Heart right ventricle (tissue), 16 donors: Measurements from ENCODE around the gene PCDHGB1. TPM values are rescaled to one million over a fixed set of nuclear protein-coding genes. Genes with fewer than 3 reads are reported as not detected.
"Not testable (repeated sequence)": the region's sequence is repeated elsewhere in the genome, so short reads cannot be mapped to it uniquely, and the experiment has no call there.

Source experiments
- ATAC-seq, 8 donors: fragments of 200-7000 bp; cut with Tn5 transposase; one replicate each; pipeline ENCODE4 v1.9.1; 2020; ENCODE audit warnings: mild to moderate bottlenecking in 8 of 8, moderate library complexity in 8 of 8, moderate number of reproducible peaks in 1 of 8
- DNase-seq, 2 donors: peaks; one replicate each; pipeline ENCODE4 v3.0.0-alpha.2; 2020
- H3K27ac ChIP-seq, 10 donors: fragments of 200-600 bp; sonication (generic) in 2 of 10; one replicate each; pipeline versions ENCODE4 v1.5.0 to v1.8.0; 2020 to 2022; ENCODE audit warnings: mild to moderate bottlenecking in 3 of 10
- H3K27me3 ChIP-seq, 7 donors: fragments of 200-600 bp; one replicate each; pipeline ENCODE4 v1.8.0; 2021 to 2022; ENCODE audit warnings: mild to moderate bottlenecking in 2 of 7
- H3K36me3 ChIP-seq, 9 donors: fragments of 200-600 bp; sonication (generic) in 1 of 9; one replicate each; pipeline versions ENCODE4 v1.5.0 to v1.8.0; 2020 to 2022; ENCODE audit warnings: mild to moderate bottlenecking in 2 of 9
- H3K4me1 ChIP-seq, 9 donors: fragments of 200-600 bp; sonication (generic) in 1 of 9; one replicate each; pipeline versions ENCODE4 v1.5.0 to v1.8.0; 2020 to 2022; ENCODE audit warnings: mild to moderate bottlenecking in 4 of 9
- H3K4me3 ChIP-seq, 10 donors: fragments of 200-600 bp; sonication (generic) in 2 of 10; one replicate each; pipeline versions ENCODE4 v1.5.0 to v1.8.0; 2020 to 2022; ENCODE audit warnings: mild to moderate bottlenecking in 7 of 10, moderate library complexity in 2 of 10
- H3K9me3 ChIP-seq, 11 donors: fragments of 200-600 bp in 10 of 11; sonication (generic) in 2 of 11; one replicate each; pipeline versions ENCODE4 v1.5.0 to v1.8.0; 2013 to 2022; ENCODE audit warnings: mild to moderate bottlenecking in 2 of 11, control low read depth in 1 of 11, moderate library complexity in 1 of 11
- WGBS, 2 donors: extraction: QIAGEN DNeasy Blood & Tissue Kit; methylation state at CpG; one replicate each; pipeline ENCODE4 v1.1.7; 2013; ENCODE audit warnings: inconsistent platforms in 1 of 2; 5-methylcytosine and 5-hydroxymethylcytosine counted together
- intact Hi-C, 10 donors: fragments of 100-400 bp; cut with DNase I; formaldehyde crosslinking; loops; one replicate each; pipeline versions ENCODE4 v1.11.1 to v1.14.2; 2022
- polyA plus RNA-seq, 2 donors: library from polyadenylated mRNA; stranded (reverse); fragments of 200-250 nt; gene quantifications; one replicate each; pipeline ENCODE4 v1.2.3, GENCODE V29; 2013
- total RNA-seq, 10 donors: library from RNA; stranded (reverse); fragmentation: NEBNext Ultra II Directional in 3 of 10; extraction: Animal tissue kit (Norgen Biotek cat#: 25700) in 3 of 10; gene quantifications; one replicate each; pipeline versions ENCODE4 v1.2.1 to v1.2.4, GENCODE V29; 2021 to 2023
- TF ChIP-seq, protein P1 (sequence below), 9 donors: fragments of 200-600 bp; sonication (generic) in 2 of 9; IDR thresholded peaks; one replicate each; pipeline versions ENCODE4 v1.5.0 to v1.8.0; 2021 to 2022; ENCODE audit warnings: antibody characterized with exemption in 9 of 9, mild to moderate bottlenecking in 5 of 9, moderate library complexity in 1 of 9
- donor health status: Arrhythmogenic right ventricular cardiomyopathy.
- donor health status: ischemic (EF 13 %, LVEDD 7.1; RV severe dilation, severe dysfunction).
- donor health status: healthy with polysubstance abuse.
- donor health status: DM: no; HTN: yes; CAD: no.
- donor health status: DM: no; HTN: no; CAD: no.
- donor health status: ischemic (EF 25% LVEDD 6.9; RV normal size, moderate dysfunction).
- donor health status: ischemic (EF 25% LVEDD 5.7; RV mildly dilated, moderate dysfunction).
- donor health status: healthy.
- donor health status: DM: yes; HTN: yes; CAD: no.
- donor health status: Ischemic cardiomyopathy.
- donor health status: ischemic (EF 35%, LVEDD 5.7; RV mildly dilated, moderate dysfunction).
- donor health status: nonischemic (EF 11% LVEDD 7.7; RV severe dilation, severe dysfunction).
- donor health status: DM: yes; HTN: yes; CAD: no.
- donor health status: PGD.
- donor health status: ischemic (EF 29% LVEDD 5.4; RV normal size, mild dysfunction).
- donor health status: nonischemic (EF 23%, LVEDD 6.1; RV moderate dilation, normal function).

The PCDHGB1 gene
- total and polyA plus RNA-seq, 12 donors: 0.19 to 13.2 (median 8.6) TPM

DNA sequence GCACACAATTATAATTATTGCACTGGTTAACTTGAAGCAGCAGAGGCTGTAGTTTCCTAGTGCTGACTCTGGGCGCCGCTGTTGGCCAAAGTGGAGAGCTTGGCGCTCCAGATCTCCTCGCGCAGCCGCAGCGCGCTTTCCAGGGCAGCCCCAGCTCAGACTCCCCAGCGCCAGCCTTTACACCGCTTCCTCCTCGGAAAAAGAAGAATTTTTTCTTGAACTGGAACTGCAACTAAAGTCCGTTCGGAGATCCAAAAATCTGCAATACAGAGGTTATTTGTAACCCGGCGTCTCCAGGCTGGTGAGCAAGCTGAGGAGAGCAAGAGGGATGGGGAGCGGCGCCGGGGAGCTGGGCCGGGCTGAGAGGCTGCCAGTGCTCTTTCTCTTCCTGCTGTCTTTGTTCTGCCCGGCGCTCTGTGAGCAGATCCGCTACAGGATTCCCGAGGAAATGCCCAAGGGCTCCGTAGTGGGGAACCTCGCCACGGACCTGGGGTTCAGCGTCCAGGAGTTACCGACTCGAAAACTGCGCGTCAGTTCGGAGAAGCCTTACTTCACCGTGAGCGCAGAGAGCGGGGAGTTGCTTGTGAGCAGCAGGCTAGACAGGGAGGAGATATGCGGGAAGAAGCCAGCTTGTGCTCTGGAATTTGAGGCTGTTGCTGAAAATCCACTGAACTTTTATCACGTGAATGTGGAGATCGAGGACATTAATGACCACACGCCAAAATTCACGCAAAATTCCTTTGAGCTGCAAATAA lies 37.8 kb downstream of the PCDHGB1 start, which contains the start of gene PCDHGB4:
Gene PCDHGB4 (plus strand): TSS at position 142 of the 755 bp plus-strand sequence. CDS start 187 bp downstream, at position 329.
- peaks cover 0 to 50% (median 0%) of the 10 kb centered on the region in 7 donors for H3K27me3 ChIP-seq
- DNase-seq, H3K27ac ChIP-seq, intact Hi-C loops: not testable (repeated sequence)
- peaks cover 0 to 97% (median 57%) of the 10 kb centered on the region in 11 donors for H3K9me3 ChIP-seq
- peaks cover 0 to 14% (median 0%) of the 10 kb centered on the region in 9 donors for H3K4me1 ChIP-seq
- peak; percentile 79 to 92 (median 85) for ATAC-seq
- H3K36me3 ChIP-seq: peaks cover 0 to 28% (median 0%) of the 10 kb centered on the region in 9 donors
- TF ChIP-seq, protein P1, sequence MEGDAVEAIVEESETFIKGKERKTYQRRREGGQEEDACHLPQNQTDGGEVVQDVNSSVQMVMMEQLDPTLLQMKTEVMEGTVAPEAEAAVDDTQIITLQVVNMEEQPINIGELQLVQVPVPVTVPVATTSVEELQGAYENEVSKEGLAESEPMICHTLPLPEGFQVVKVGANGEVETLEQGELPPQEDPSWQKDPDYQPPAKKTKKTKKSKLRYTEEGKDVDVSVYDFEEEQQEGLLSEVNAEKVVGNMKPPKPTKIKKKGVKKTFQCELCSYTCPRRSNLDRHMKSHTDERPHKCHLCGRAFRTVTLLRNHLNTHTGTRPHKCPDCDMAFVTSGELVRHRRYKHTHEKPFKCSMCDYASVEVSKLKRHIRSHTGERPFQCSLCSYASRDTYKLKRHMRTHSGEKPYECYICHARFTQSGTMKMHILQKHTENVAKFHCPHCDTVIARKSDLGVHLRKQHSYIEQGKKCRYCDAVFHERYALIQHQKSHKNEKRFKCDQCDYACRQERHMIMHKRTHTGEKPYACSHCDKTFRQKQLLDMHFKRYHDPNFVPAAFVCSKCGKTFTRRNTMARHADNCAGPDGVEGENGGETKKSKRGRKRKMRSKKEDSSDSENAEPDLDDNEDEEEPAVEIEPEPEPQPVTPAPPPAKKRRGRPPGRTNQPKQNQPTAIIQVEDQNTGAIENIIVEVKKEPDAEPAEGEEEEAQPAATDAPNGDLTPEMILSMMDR (IDR thresholded peaks at IDR 0.05): peak; percentile 14 to 64 (median 53)
- WGBS, 2 donors: 16 to 18% methylated on average over 19 to 20 of the region's 40 CpGs
- H3K4me3 ChIP-seq: peak within 1 kb of the TSS in 7 of 10 donors; percentile 4 to 42 (median 34)

DNA sequence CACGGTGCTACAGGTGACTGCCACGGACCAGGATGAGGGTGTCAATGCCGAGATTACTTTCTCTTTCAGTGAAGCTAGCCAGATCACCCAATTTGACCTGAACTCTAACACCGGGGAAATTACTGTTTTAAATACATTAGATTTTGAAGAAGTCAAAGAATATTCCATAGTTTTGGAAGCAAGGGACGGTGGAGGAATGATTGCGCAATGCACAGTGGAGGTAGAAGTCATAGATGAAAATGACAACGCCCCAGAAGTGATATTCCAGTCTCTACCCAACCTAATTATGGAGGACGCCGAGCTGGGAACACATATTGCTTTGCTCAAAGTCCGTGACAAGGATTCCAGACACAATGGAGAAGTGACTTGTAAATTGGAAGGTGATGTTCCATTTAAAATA lies 38.8 kb downstream of the PCDHGB1 start:
- Histone ChIP-seq H3K4me3 (no peak overlapping the region), H3K36me3 (peaks cover 0 to 28% (median 3%) of the 10 kb centered on the region in 9 donors), H3K27ac (no peak overlapping the region), H3K9me3 (peaks cover 0 to 97% (median 62%) of the 10 kb centered on the region in 11 donors), H3K4me1 (peaks cover 0 to 14% (median 0%) of the 10 kb centered on the region in 9 donors), H3K27me3 (peaks cover 0 to 50% (median 0%) of the 10 kb centered on the region in 7 donors)
- ATAC-seq (no peak), DNase-seq (no peak)
- TF ChIP-seq, protein P1 (IDR thresholded peaks at IDR 0.05): no peak
- intact Hi-C loops: no loop called here
- 56 to 58% methylated on average over 10 of the region's 10 CpGs for WGBS, 2 donors

DNA sequence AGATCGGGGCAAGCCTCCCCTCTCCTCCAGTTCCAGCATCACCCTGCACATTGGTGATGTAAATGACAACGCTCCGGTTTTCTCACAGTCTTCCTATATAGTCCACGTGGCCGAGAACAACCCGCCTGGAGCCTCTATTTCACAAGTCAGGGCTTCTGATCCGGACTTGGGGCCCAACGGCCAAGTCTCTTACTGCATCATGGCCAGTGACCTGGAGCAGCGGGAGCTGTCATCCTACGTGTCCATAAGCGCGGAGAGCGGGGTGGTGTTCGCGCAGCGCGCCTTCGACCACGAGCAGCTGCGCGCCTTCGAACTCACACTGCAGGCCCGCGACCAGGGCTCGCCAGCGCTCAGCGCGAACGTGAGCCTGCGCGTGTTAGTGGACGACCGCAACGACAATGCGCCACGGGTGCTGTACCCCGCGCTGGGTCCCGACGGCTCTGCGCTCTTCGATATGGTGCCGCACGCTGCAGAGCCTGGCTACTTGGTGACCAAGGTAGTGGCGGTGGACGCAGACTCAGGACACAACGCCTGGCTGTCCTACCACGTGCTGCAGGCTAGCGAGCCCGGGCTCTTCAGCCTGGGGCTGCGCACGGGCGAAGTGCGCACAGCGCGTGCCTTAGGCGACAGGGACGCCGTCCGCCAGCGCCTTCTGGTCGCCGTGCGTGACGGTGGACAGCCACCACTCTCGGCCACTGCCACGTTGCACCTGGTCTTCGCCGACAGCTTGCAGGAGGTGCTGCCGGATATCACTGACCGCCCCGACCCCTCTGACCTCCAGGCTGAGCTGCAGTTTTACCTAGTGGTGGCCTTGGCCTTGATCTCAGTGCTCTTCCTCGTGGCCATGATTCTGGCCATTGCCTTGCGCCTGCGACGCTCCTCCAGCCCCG lies 39.5 kb downstream of the PCDHGB1 start:
- H3K4me3 ChIP-seq: no peak overlapping the region
- H3K27me3 ChIP-seq: peaks cover 0 to 56% (median 0%) of the 10 kb centered on the region in 7 donors
- intact Hi-C loops: loop anchor here in 1 of 10 donors (5.0 kb wide), 1 partner anchor 37 kb away; the partner anchor contains the start of gene PCDHGB1
- peaks cover 0 to 97% (median 65%) of the 10 kb centered on the region in 11 donors for H3K9me3 ChIP-seq
- peaks cover 0 to 28% (median 3%) of the 10 kb centered on the region in 9 donors for H3K36me3 ChIP-seq
- 40% methylated on average over 77 of the region's 77 CpGs for WGBS, 2 donors
- peaks cover 0 to 14% (median 0%) of the 10 kb centered on the region in 9 donors for H3K4me1 ChIP-seq
- DNase-seq (no peak), ATAC-seq (no peak)
- TF ChIP-seq, protein P1 (IDR thresholded peaks at IDR 0.05): no peak
- no peak overlapping the region for H3K27ac ChIP-seq
